D721Med (cell line): ENCODE results near the gene ITGB8.

Source experiments
- DNase-seq: peaks from one replicate; pipeline ENCODE4 v3.0.0; 2011; ENCODE audit warnings: low spot score; ENCODE audit not compliant: insufficient read length
- FAIRE-seq: peaks from 2 replicates; lab custom pipeline; 2011; peaks lifted over from hg19 to GRCh38; lab: Jason Lieb, UNC
- TF ChIP-seq, protein P1 (sequence below): IDR thresholded peaks from 2 replicates; pipeline ENCODE4 v1.5.1; 2012; ENCODE audit warnings: mild to moderate bottlenecking, control low read depth; ENCODE audit not compliant: insufficient read depth; ENCODE audit errors: missing control alignments

The ITGB8 gene

DNA sequence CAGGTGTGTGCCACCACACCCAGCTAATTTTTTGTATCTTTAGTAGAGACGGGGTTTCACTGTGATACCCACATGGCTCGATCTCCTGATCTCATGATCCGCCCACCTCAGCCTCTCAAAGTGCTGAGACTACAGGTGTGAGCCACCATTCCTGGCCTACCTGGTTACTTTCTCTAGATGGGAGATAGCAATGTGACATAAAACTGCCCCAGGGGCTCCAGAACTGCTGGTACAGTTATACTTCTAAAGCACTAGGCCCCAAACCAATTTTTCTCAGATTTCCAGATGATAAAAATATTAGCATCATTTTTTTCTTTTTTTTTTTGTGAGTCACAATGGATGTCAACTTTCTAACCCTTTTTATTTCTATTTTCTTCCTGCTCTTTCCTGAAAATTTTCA is 27.4 kb downstream of the ITGB8 start:
- FAIRE-seq (no peak), DNase-seq (no peak)
- TF ChIP-seq, protein P1, sequence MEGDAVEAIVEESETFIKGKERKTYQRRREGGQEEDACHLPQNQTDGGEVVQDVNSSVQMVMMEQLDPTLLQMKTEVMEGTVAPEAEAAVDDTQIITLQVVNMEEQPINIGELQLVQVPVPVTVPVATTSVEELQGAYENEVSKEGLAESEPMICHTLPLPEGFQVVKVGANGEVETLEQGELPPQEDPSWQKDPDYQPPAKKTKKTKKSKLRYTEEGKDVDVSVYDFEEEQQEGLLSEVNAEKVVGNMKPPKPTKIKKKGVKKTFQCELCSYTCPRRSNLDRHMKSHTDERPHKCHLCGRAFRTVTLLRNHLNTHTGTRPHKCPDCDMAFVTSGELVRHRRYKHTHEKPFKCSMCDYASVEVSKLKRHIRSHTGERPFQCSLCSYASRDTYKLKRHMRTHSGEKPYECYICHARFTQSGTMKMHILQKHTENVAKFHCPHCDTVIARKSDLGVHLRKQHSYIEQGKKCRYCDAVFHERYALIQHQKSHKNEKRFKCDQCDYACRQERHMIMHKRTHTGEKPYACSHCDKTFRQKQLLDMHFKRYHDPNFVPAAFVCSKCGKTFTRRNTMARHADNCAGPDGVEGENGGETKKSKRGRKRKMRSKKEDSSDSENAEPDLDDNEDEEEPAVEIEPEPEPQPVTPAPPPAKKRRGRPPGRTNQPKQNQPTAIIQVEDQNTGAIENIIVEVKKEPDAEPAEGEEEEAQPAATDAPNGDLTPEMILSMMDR, result no peak

DNA sequence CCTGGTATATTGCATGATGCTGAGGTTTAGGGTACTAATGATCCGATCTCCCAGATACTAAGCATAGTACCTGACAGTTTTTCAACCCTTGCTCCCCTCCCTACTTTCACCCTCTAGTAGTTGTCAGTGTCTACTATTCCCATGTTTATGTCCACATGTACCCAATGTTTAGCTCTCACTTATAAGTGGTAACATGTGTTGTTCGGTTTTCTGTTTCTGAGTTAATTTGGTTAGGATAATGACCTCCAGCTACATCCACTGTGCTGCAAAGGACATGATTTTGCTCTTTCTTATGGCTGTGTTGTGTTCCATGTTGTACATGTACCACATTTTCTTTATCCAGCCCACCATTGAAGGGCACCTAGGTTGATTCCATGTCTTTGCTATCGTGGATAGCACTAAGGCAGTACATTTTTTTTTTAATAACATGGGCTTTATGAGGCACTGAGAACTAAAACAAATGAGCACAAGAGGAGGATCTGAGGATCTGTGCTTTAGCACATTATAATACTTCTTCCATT is 28.1 kb downstream of the ITGB8 start:
- DNase-seq, result no peak
- TF ChIP-seq, protein P1, result no peak
- FAIRE-seq, result no peak

DNA sequence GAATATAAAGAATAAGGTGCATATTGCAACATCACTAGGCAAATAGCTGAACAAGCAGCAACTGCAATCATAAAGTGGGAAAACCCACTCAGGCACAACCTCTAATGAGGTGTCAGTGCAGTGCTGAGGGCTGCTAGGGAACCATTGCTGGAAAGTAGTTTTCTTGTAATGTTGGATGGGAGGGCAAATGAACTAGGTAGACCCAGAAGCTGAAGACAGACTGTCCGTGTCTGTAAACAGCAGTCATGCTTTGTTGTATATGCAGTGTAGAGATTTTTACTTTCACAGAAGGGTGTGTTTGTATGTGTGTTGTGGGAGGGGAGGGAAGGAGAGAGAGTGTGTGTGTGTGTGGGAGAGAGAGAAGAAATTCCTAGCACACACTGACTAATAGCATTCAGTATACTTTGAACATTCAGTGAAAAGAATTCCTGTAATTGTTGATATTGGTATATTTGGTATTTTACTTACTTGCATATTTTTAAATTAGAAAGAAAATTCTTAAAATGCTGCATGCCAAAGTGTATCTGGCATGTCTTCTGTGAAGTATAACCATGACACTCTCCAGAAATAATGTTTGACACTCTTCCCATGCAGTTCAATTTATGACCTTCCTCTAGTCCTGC is 28.8 kb downstream of the ITGB8 start:
- no peak for DNase-seq
- FAIRE-seq, result no peak
- TF ChIP-seq, protein P1, result no peak

DNA sequence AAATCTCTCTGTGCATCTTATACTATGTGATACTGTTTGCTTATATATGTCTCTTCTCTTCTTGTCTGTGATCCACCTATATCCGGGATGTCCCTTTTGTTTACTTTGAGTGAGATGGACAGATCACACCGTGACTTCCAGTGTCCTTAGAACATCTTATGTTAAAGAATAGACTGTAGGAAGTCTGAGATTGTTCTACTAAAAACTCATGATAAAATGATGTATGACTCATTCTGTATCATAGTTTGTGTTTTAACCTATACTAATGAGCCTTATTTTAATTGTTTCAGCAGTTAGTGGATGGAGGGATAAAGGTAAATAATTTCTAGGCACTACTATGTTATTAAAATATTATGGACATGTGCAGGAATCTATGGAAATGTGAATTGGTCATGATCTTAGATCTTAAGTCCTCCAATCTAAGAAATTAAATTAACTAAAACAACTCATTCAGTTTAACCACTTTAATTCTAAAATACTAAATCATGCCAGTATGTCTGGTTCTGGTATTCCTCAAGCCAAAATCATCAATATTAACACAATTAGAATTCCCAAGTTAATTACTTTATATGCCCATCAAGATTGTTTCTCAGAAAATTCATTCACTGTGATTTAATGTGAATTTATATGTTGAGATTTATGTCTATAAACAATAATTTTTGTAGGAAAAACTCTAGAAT is 32.0 kb downstream of the ITGB8 start:
- FAIRE-seq (no peak), DNase-seq (no peak)
- TF ChIP-seq, protein P1, result no peak

DNA sequence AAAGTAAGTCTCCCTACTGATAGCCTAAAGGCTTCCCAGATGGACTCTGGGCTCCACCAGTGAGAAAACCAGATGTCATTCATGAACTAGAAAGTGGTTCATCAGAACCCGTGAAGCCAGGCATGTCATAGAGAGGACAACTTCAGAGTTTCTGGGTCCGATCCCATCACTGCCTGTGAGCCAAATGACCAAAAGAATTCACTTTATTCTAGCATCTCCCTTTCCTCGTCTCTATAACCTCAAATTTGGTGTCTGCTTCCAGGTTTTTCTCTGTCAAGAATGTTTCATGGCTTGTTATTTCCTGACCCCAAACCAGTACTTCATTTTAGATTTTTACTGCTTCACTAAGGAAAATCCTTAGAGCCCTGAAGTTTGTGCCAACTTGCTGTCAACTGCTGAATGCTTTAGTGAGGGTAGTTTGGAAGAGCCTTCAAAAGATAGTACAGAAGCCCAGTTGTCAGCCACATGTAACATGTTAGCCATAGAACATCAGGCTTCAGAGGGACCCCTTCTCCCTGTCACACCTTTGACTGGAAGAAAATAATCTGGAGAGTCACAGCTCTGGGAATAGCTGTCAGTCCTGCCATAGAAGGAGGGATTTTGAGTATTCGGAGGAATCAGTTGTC is 34.0 kb downstream of the ITGB8 start:
- no peak for FAIRE-seq
- TF ChIP-seq, protein P1, result no peak
- DNase-seq, result no peak

DNA sequence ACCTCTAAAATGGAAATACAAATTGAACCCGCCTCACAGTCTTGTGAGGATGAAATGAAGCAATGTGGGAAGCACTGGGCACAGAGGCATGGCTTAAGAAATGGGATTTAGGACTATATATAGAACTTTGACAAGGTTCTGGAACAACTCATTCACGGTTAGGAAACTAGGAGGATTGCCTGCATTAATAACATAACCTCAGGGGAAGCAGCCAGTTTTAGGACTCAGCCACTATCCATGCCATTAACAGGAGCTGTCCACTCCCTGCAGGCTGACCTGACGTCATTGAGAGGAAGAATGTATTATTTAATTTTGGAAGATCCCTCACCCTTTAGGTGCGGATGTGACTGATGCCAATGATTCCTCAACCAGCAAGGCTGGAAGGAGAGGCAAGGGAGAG is 34.8 kb downstream of the ITGB8 start:
- TF ChIP-seq, protein P1, result no peak
- DNase-seq, result no peak
- no peak for FAIRE-seq

DNA sequence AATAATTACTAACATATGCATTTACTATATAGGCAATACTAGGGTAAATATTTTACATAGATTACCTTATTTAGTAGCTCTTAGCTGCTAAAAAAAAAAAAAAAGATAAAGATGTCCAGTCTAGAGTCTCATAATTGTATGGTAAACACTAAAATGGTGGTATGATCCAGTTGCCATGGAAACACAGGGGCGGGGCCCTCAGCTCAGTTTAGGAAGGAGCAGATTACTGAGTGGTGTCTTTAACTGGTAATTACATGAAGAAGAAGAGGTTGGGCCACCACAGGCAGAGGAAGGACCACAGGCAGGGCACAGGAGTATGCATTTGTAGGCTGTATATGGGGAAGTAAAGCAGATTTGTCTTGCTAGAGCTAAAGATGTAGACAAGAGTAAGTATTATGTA is 43.7 kb downstream of the ITGB8 start:
- FAIRE-seq, result no peak
- DNase-seq, result no peak
- TF ChIP-seq, protein P1, result no peak
